COR-L47 (cell line): ENCODE results near the gene SRSF4.
"Not testable (repeated sequence)": the region's sequence is repeated elsewhere in the genome, so short reads cannot be mapped to it uniquely, and the experiment has no call there.

Source experiments
- DNase-seq: peaks from one replicate; lab custom pipeline; 2025; lab: John Stamatoyannopoulos, UW

The SRSF4 gene

GRCh38 chr1:29181413-29182225 lies at the start of gene SRSF4:
Gene SRSF4 (minus strand): TSS chr1:29181900. CDS start chr1:29181752, 148 bp downstream.
- DNase-seq: peak; percentile 98

GRCh38 chr1:29230553-29231378 lies 49.1 kb upstream of the SRSF4 start, which contains the start of gene MECR:
Gene MECR (minus strand): TSS chr1:29230934. CDS start chr1:29230906, 28 bp downstream.
- peak; percentile 89 for DNase-seq

GRCh38 chr1:29230204-29230552 lies 48.5 kb upstream of the SRSF4 start:
- DNase-seq: no peak

- DNase-seq: no peak
Observed at GRCh38 chr1:29227511-29227910, 45.8 kb upstream of the SRSF4 start.

- no peak for DNase-seq
Observed at GRCh38 chr1:29225361-29225760, 43.7 kb upstream of the SRSF4 start.

GRCh38 chr1:29224356-29224837 lies 42.7 kb upstream of the SRSF4 start:
- no peak for DNase-seq

- no peak for DNase-seq
Observed at GRCh38 chr1:29223521-29223920, 41.8 kb upstream of the SRSF4 start.

GRCh38 chr1:29222686-29223085 lies 41.0 kb upstream of the SRSF4 start:
- DNase-seq: no peak

- DNase-seq: not testable (repeated sequence)
Observed at GRCh38 chr1:29222260-29222659, 40.6 kb upstream of the SRSF4 start.

- no peak for DNase-seq
Observed at GRCh38 chr1:29221296-29221695, 39.6 kb upstream of the SRSF4 start.

GRCh38 chr1:29218223-29218622 lies 36.5 kb upstream of the SRSF4 start:
- DNase-seq: no peak

GRCh38 chr1:29217633-29218032 lies 35.9 kb upstream of the SRSF4 start:
- no peak for DNase-seq

- no peak for DNase-seq
Observed at GRCh38 chr1:29213055-29213454, 31.4 kb upstream of the SRSF4 start.

- DNase-seq: peak; percentile 79
Observed at GRCh38 chr1:29211086-29212030, 29.7 kb upstream of the SRSF4 start.

- no peak for DNase-seq
Observed at GRCh38 chr1:29210278-29211085, 28.8 kb upstream of the SRSF4 start.

- no peak for DNase-seq
Observed at GRCh38 chr1:29209173-29209572, 27.5 kb upstream of the SRSF4 start.

GRCh38 chr1:29208442-29208841 lies 26.7 kb upstream of the SRSF4 start:
- DNase-seq: no peak

- peak; percentile 88 for DNase-seq
Observed at GRCh38 chr1:29202584-29203340, 21.1 kb upstream of the SRSF4 start.

GRCh38 chr1:29202053-29202452 lies 20.4 kb upstream of the SRSF4 start:
- DNase-seq: no peak

GRCh38 chr1:29201595-29202051 lies 19.9 kb upstream of the SRSF4 start:
- DNase-seq: no peak
